OCI-LY1 (cell line): Measurements from ENCODE around the gene TMIGD1.

Source experiments
- CTCF ChIP-seq: fragments of 200-600 bp; sonication (generic), shearing (Covaris generic); IDR thresholded peaks from 2 replicates; pipeline ENCODE4 v1.5.1; 2017; ENCODE audit warnings: mild to moderate bottlenecking, antibody characterized with exemption, low read length, moderate library complexity, mixed read lengths
- EZH2 ChIP-seq: fragments of 200-600 bp; sonication (generic), shearing (Covaris generic); IDR thresholded peaks from 2 replicates; pipeline ENCODE4 v1.8.0; 2017; ENCODE audit warnings: borderline replicate concordance, mixed run types, mild to moderate bottlenecking, antibody characterized with exemption, low read length, moderate library complexity, mixed read lengths

DNA sequence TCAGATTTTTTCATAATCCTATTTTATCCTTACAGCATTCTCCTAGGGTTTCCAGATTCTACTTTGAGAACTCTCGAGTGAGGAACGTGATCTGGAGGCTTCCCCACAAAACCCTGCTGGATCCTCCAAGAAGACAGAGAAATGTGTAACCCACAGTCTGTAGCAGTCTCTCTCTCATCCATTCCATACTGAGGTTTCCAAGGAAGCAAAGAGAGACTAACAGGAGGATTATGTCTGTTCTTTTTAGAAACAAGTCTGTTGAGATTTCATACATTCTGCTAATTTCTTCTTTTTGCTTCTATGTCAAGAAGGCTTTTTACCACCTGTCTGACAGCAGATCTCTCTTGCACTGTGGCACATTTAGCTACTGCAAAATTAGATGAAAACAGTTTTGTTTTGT, 18.8 kb downstream of the TMIGD1 start:
- TF ChIP-seq EZH2 (no peak), CTCF (no peak)
